CD4-positive, alpha-beta T cell treated with Interferon alpha-2 for 1 hour (primary cell): Measurements from ENCODE around the gene GSDMA.
"Not testable (repeated sequence)": the region's sequence is repeated elsewhere in the genome, so short reads cannot be mapped to it uniquely, and the experiment has no call there.

Experiments used
- DNase-seq, 2 donors: peaks; one replicate each; pipeline ENCODE4 v3.0.0-alpha.2; 2020 to 2022

GSDMA gene

DNA sequence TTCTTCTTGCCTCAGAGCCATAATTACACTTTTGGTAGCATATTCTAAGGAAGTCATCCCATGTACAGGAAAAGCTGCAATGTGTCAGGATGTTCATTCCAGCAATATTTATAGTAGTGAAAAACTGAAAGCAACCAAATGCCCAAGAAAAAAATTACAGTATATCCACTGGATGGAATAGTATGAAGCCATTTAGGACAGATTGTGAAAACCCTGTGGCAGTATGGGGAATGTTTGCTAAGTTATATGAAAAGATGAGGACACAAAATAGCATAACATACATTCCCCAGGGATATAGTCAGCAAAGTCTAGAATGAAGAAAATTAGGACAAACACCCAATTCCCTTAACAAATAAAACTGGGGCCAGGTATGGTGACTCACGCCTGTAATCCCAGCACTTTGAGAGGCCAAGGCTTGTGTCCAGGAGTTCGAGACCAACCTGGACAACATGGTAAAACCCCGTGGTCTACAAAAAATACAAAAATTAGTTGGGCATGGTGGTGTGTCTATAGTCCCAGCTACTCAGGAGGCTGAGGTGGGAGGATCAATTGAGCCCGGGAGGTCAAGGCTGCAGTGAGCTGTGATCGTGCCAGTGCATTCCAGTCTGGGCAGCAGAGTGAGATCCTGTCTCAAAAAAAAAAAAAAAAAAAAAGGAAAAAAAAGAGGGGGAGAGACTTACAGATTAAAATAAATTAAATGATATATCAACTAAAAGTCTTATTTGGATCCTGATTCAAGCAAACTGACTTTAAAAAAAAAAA lies 33.0 kb upstream of the GSDMA start:
- no peak for DNase-seq

- no peak for DNase-seq
Measured at GRCh38 chr17:39933912-39934311, 28.9 kb upstream of the GSDMA start.

DNA sequence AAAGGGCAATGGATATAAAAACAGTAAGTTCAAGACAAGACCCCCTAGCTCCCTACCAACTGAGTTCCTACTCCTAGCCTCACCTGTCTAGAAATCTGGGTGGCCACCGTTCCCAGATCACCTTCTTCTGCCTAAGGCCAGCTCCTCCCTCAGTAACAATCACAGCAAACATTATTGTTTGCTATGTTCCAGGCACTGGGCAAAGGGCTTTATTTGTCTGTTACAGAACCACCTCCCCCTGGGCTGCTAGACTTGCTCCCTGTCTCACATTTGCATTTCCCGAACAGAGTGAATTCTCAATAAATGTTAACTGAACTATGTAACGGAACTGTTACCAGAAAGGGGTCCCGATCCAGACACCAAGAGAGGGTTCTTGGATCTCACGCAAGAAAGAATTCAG lies 28.5 kb upstream of the GSDMA start:
- no peak for DNase-seq

GRCh38 chr17:39935909-39936308 lies 26.9 kb upstream of the GSDMA start:
- DNase-seq, result no peak

DNA sequence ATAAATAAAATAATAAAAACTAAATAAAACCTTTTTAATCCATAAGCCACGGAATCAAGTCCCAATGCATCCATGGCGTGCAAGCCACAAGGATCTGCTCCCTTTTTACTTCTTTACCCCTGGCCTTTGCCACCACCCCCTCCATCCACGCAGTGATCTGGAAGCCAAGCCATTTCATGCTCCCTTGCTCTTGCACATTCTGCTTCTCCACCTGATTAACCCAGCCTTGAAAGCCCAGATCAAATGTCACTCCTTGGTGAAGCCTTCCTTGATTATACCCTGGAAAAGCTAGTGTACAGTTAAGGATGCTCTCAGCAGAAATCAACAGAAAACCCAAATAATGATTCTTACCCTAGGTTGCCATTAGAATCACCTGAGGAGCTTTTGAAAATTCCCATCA lies 25.4 kb upstream of the GSDMA start:
- no peak for DNase-seq

DNA sequence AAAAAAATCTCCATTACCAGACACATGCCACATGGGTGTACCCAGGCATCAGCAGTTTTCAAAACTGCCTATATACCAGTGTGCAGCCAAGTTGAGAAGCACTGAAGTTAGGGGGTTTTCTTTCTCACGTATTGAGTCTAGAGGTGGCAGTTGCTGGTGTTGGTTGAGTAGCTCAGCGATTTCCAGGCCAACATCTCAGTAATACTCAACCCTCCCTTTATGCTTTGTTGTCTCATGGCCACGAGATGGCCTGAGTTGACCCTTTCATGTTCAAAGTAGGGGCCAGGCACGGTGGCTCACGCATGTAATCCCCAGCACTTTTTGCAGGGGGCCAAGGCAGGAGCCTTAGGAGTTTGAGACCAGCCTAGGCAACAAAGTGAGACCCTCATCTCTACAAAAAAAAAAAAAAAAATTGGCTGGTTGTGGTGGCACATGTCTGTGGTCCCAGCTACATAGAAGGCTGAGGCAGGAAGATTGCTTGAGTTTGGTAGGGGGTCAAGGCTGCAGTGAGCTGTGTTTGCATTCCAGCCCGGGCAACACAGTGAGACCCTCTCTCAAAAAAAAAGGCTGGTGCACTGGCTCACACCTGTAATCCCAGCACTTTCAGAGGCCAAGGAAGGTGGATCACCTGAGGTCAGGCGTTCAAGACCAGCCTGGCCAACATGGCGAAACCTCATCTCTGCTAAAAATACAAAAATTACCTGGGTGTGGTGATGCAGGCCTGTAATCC lies 24.5 kb upstream of the GSDMA start:
- no peak for DNase-seq

DNA sequence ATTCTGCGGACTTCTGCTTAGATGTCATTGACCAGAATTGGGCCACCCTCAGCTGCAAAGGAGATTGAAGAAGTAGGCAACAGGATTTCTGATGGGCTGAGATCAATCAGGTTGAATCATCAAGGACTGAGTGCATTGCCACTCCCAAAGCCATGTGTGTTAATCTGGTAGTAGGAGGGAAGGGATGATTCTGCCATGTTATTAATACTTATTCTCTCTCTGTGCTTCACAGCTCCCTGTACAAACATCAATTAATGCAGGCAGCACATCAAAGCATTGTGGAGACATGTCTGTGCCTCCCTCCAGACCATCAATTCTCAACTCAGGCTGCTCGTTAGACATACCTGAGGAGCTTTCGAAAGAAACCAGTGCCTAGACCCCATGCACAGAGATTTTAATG lies 23.7 kb upstream of the GSDMA start:
- DNase-seq, result no peak

GRCh38 chr17:39939588-39940419 lies 23.0 kb upstream of the GSDMA start:
- peak; percentile 18 to 48 for DNase-seq

DNA sequence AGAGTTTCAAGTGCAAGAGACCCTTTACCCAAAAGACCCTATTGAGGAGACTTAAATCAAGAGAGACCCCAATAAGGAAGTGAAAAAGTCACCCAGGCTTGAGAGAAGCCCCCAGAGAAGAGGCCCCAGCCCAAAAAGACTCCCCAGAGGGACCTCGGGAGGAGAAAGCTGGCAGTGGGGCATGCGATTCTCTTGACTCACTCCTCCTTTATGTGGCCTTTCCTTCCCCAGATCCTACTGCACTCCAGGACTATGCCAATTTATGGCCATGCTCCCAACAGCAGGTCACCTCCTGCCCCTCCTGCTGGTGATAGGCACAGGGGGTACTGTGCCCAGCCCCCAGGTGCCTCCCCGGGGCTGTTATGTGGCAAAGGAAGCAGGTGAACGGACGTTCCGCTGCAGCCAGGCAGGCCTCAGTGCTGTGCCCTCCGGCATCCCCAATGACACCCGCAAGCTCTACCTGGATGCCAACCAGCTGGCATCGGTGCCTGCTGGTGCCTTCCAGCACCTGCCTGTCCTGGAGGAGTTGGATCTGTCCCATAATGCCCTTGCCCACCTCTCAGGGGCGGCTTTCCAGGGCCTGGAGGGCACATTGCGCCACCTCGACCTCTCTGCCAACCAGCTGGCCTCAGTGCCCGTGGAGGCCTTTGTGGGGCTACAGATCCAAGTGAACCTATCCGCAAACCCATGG lies 19.0 kb upstream of the GSDMA start:
- no peak for DNase-seq

DNA sequence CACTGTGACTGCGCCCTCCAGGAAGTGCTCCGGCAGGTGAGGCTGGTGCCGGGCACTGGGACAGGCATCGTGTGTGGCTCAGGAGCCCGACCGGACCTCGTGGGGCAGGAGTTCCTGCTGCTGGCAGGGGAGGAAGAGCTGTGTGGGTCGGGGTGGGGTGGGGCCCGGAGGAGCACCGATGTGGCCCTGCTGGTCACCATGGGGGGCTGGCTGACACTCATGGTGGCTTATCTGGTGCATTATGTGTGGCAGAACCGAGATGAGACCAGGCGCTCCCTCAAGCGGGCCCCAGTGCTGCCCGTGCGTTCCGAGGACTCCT lies 18.5 kb upstream of the GSDMA start:
- no peak for DNase-seq

DNA sequence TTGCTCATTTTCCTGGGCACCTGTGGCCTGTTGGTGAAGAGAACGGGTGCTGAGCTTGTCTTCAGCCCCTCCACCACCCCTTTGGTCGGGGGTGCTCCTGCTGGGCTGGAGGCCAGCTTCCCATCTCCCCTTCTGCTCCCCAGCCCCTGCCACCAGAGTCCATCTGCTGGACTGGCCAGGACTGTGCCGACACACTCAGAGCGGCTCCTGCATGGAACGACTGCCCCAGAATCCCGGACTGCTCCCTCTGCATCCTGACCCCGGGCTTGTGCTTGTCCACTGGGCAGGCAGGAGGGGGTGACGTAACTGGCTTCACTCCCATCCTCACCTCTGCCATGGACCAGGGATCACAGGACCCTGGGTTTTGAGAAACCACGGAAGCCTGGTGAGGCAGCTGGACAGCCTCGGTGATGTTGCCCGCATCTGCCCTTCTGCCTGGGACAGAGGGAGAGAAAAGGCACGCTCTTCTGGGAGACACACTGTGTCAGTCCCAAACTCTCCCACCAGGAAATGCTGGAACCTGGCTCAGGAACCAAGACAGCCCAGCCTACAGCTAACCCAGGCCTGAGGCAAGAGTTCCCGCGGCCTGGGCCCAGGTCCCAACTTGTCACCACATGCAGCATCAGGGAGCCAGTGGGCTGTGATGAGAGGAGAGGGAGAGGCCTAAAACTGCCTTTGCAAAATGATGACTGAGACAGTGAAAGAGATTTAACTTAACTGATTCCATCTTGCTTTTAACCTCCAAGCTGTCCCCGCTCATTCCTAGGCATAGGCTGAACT lies 16.1 kb upstream of the GSDMA start:
- DNase-seq, result no peak

DNA sequence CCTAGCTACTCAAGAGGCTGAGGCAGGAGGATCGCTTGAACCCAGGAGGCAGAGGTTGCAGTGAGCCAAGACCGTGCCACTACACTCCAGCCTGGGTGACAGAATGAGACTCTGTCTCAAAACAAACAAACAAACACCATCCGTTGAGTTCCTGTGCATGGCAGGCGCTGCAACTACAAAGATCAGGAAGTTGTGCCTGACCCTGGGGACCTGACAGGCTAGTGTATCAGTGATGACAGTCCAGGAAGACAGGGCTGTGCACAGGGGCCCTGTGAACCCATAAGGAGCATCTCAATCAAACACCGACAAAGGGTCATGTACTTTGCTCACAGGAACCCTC lies 14.3 kb upstream of the GSDMA start:
- DNase-seq, result not testable (repeated sequence)

- DNase-seq, result no peak
Measured at GRCh38 chr17:39949028-39949427, 13.8 kb upstream of the GSDMA start.

- no peak for DNase-seq
Measured at GRCh38 chr17:39950871-39951348, 11.9 kb upstream of the GSDMA start.

DNA sequence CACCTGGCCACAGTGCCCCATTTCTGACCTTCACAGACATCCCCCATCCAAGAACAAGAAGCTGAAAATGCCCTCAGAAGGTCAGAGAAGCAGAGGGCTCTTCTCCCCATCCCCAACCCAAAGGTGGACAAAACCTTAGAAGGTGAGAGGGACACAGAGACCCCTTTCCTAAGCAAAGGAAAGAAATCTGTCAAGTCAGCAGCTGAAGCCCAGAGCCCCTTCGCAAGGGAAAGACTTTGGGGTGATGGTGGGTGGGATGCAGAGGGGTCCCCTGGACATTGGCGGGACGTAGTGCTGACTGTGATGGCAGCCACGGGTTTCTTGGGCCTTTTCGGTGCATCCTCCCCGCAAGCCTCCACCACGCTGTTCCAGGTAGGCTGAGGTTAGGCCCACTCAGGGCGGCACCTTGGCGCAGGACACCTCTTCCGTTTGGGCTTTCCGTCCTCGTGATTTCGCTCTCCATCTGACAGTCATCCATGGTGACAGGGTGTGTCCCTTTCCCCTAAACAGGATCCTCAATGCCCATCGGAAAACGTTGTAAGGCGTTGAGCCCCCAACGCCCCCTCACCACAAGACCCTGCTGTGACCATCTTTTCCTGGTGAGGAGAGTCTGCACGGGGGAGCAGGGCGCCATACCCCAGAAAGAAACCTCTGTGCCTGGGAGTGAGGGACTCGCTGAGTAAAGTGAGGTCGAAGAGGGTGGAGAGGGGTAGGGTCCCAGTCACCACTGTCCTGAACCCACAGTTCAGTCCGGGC lies 10.7 kb upstream of the GSDMA start:
- no peak for DNase-seq

GRCh38 chr17:39952680-39953470 lies 9.9 kb upstream of the GSDMA start:
- DNase-seq, result peak; percentile 96

GRCh38 chr17:39953471-39953888 lies 9.3 kb upstream of the GSDMA start:
- no peak for DNase-seq

DNA sequence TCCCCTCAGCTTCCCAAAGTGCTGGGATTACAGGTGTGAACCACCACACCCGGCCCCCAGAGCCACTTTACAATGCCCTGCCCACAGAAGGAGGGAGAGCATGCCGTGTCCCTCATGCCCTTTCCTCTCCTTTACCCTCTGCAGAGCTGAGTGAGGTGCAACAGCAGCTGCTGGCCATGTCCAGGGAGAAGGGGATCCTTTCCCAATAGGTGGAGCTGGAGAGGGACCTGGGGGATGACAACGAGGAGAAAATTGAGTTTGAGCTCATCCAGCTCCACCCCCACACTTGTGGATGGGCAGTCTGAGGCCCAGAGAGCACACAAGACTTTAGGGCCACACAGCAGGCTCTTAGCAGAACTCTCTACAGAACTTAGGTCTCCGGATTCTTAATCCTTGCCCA lies 7.9 kb upstream of the GSDMA start:
- no peak for DNase-seq

GRCh38 chr17:39955726-39956225 lies 7.0 kb upstream of the GSDMA start:
- no peak for DNase-seq

DNA sequence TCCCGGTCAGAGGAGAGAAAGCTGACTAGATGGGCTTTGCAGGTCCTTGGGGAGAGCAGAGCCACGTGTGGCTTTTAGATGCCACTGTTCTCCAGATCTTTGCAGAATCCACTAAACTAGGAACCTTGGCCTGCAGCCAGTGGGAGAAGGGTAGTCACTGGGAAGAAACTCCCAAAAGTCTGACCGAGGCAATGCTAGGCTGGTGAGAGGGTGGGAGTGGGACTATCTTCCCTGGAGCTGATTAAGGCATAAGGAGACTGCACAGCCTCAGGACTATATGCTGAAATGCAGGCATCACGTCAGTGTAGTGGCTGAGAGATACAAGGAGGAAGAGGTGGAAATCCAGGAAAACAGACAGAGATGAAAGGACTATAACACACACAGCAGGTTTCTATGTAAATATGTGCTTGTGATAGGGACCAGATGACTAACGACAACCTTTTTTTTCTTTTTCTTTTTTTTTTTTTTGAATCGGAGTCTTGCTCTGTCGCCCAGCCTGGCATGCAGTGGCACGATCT lies 2.2 kb upstream of the GSDMA start:
- no peak for DNase-seq
